Progenitor cell of endocrine pancreas (in vitro differentiated cells): Measurements from ENCODE around the gene MBLAC1. TPM values are rescaled to one million over a fixed set of nuclear protein-coding genes. Genes with fewer than 3 reads are reported as not detected.

Experiments
- DNase-seq: peaks from one replicate; pipeline ENCODE4 v3.0.0; 2021; ENCODE audit warnings: low spot score; ENCODE audit not compliant: unreplicated experiment
- H3K27ac Mint-ChIP-seq: 2 replicates; pipeline ENCODE4 v1.8.0; 2021; ENCODE audit warnings: mild to moderate bottlenecking, moderate library complexity, mixed read lengths
- H3K27me3 Mint-ChIP-seq: 2 replicates; pipeline ENCODE4 v1.8.0; 2021; ENCODE audit warnings: mixed read lengths
- H3K36me3 Mint-ChIP-seq: 2 replicates; pipeline ENCODE4 v1.8.0; 2022; ENCODE audit warnings: mixed read lengths; ENCODE audit not compliant: insufficient read depth
- H3K4me1 Mint-ChIP-seq: 2 replicates; pipeline ENCODE4 v1.8.0; 2021; ENCODE audit warnings: low read depth, mixed read lengths
- H3K4me3 Mint-ChIP-seq: 2 replicates; pipeline ENCODE4 v1.8.0; 2021; ENCODE audit warnings: low read depth, mild to moderate bottlenecking, moderate library complexity, mixed read lengths
- H3K9me3 Mint-ChIP-seq: 2 replicates; pipeline ENCODE4 v1.8.0; 2021; ENCODE audit warnings: low read depth, mixed read lengths
- total RNA-seq: library from RNA; stranded (reverse); gene quantifications from 2 replicates; pipeline ENCODE4 v1.2.1, GENCODE V29; 2021
- TF ChIP-seq, protein P1 (sequence below): fragments of 200-600 bp; sonication (generic); IDR thresholded peaks from one replicate; pipeline ENCODE4 v1.5.0; 2021; ENCODE audit warnings: antibody characterized with exemption, mild to moderate bottlenecking; ENCODE audit not compliant: unreplicated experiment

The MBLAC1 gene
- total RNA-seq, 1 donor from 2014 or later, result 1.6 TPM

DNA sequence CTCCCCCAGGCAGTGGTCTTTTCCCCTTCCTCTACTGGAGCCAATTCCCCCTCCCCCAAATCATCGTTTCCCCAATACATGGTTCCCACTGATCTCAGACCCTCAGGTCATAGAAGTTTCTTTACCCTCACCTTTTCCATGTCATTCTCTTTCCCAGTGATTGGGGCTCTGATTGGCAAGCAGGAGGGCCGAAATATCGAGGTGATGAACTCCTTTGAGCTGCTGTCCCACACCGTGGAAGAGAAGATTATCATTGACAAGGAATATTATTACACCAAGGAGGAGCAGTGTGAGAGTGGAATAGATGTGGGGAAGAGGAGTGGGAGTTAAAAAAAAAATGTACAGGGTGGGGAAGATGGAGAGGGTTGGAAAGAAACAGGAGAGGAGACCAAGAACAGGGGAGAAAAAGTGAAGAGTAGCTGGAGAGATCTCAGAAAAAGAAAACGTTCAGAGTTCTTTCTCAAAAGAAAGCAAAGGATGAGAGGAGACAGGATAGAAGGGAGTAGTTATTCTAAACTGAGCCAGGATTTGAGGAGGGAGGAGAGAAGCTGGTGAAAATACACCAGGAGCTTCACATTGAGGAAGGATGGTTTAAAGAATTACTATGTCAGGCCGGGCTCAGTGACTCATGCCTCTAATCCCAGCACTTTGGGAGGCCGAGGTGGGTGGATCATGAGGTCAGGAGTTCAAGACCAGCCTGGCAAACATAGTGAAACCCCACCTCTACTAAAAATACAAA is 37.1 kb upstream of the MBLAC1 start:
- TF ChIP-seq, protein P1, sequence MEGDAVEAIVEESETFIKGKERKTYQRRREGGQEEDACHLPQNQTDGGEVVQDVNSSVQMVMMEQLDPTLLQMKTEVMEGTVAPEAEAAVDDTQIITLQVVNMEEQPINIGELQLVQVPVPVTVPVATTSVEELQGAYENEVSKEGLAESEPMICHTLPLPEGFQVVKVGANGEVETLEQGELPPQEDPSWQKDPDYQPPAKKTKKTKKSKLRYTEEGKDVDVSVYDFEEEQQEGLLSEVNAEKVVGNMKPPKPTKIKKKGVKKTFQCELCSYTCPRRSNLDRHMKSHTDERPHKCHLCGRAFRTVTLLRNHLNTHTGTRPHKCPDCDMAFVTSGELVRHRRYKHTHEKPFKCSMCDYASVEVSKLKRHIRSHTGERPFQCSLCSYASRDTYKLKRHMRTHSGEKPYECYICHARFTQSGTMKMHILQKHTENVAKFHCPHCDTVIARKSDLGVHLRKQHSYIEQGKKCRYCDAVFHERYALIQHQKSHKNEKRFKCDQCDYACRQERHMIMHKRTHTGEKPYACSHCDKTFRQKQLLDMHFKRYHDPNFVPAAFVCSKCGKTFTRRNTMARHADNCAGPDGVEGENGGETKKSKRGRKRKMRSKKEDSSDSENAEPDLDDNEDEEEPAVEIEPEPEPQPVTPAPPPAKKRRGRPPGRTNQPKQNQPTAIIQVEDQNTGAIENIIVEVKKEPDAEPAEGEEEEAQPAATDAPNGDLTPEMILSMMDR, result no peak
- peaks cover 21% of the 10 kb centered on the region for H3K36me3 Mint-ChIP-seq
- peaks cover 9% of the 10 kb centered on the region for H3K4me1 Mint-ChIP-seq
- no peaks in the 10 kb centered on the region for H3K27me3 Mint-ChIP-seq
- no peak for DNase-seq
- no peaks in the 10 kb centered on the region for H3K9me3 Mint-ChIP-seq
- H3K27ac Mint-ChIP-seq, result peak overlapping the region; percentile 91
- peak overlapping the region; percentile 93 for H3K4me3 Mint-ChIP-seq

DNA sequence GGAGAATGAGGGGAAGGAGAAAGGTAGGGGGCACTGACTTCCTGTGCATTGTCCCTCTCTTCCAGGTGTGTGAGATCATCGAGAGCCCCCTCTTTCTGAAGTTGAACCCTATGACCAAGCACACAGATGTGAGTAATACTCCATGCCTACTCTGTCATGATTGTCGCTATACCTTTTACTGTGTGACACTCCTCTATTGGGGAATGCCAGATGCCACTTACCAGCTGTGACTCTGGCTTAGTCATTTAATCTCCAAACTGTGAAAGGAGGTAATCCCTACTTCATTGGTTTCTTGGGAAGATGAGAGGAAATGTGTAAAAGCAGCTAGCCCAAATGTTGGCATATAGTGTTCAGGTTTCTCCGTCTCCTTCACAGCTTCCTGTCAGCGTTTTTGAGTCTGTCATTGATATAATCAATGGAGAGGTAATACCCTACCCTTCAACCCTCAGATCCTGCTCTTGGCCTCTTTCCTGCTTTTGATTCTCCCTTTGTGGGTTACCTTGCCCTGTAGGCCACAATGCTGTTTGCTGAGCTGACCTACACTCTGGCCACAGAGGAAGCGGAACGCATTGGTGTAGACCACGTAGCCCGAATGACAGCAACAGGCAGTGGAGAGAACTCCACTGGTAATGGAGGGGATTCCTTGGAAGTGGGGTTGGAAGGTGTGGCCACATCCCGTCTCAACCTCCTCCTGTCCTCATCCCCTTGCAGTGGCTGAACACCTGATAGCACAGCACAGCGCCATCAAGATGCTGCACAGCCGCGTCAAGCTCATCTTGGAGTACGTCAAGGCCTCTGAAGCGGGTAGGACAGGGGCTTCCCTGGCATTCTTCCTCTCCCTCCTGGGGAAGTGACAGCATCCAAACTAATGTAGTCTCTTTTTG is 36.0 kb upstream of the MBLAC1 start:
- TF ChIP-seq, protein P1, result no peak
- no peaks in the 10 kb centered on the region for H3K9me3 Mint-ChIP-seq
- H3K4me1 Mint-ChIP-seq, result peaks cover 9% of the 10 kb centered on the region
- H3K36me3 Mint-ChIP-seq, result peaks cover 28% of the 10 kb centered on the region
- peak overlapping the region; percentile 43 for H3K27ac Mint-ChIP-seq
- no peak for DNase-seq
- peak overlapping the region; percentile 93 for H3K4me3 Mint-ChIP-seq
- no peaks in the 10 kb centered on the region for H3K27me3 Mint-ChIP-seq

DNA sequence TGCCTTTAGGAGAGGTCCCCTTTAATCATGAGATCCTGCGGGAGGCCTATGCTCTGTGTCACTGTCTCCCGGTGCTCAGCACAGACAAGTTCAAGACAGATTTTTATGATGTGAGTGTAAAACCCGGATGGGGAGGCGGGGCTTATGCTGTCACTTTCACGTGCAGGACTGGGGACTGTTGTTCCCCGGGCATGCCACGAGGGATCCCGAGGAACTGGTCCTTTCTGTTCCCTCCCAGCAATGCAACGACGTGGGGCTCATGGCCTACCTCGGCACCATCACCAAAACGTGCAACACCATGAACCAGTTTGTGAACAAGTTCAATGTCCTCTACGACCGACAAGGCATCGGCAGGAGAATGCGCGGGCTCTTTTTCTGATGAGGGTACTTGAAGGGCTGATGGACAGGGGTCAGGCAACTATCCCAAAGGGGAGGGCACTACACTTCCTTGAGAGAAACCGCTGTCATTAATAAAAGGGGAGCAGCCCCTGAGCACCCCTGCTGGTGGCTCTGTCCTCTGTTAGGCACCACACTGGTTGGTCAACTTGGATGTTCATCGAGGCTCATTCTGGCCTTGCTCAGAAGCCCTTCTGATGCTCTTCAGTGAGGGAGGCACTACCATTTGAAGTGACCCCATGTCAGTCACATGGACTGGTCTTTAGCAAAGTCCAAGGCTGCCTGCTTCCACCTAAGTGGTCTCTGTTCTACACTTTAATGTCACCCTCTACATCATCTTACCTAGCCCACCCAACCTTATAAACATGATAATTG is 35.2 kb upstream of the MBLAC1 start:
- H3K4me1 Mint-ChIP-seq, result peaks cover 9% of the 10 kb centered on the region
- no peak for DNase-seq
- peak overlapping the region; percentile 73 for H3K27ac Mint-ChIP-seq
- peaks cover 30% of the 10 kb centered on the region for H3K36me3 Mint-ChIP-seq
- H3K4me3 Mint-ChIP-seq, result no peak overlapping the region
- H3K9me3 Mint-ChIP-seq, result no peaks in the 10 kb centered on the region
- no peaks in the 10 kb centered on the region for H3K27me3 Mint-ChIP-seq
- TF ChIP-seq, protein P1, result no peak

DNA sequence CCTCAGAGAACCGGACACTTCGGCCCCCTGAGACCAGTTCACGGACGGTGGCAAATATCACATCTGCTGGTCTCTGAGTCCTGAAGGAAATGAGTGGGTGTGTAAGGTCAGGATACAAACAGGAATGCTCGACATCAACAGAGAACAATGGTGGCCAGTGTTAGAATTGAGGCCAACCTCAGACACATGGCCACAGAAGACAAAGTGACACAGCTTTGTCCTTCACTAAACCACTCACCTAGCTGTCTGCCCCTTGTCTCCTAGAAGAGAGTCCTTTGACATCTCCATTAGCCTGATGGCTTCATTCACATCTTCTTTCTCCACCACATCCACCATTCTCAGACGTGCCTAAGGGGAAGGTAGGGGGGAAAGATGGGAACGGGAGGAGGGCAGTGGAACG is 33.7 kb upstream of the MBLAC1 start:
- TF ChIP-seq, protein P1, result no peak
- no peaks in the 10 kb centered on the region for H3K9me3 Mint-ChIP-seq
- no peak overlapping the region for H3K4me3 Mint-ChIP-seq
- no peaks in the 10 kb centered on the region for H3K27me3 Mint-ChIP-seq
- H3K4me1 Mint-ChIP-seq, result peaks cover 13% of the 10 kb centered on the region
- H3K36me3 Mint-ChIP-seq, result peaks cover 41% of the 10 kb centered on the region
- peak overlapping the region; percentile 84 for H3K27ac Mint-ChIP-seq
- no peak for DNase-seq

DNA sequence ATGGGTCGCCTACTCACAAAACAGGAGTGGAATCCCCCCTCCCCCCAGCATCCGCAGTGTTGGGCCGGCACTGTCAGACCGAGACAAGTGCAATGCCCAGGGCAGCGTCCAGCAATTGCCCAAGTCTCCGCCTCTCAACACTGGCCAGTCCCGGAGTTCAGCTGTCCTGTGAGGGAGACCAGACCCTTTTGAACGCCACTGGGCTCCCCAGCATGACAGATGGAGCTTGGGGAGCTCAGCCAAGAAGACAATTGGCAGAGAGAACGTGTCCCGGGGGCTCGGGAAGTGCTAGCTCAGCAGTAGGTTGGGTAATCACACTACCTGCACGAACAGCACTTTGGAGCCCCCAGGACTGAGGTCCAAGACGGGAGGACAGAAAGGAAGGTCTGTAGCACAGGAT is 33.3 kb upstream of the MBLAC1 start:
- DNase-seq, result no peak
- no peaks in the 10 kb centered on the region for H3K27me3 Mint-ChIP-seq
- no peak overlapping the region for H3K4me3 Mint-ChIP-seq
- H3K4me1 Mint-ChIP-seq, result peaks cover 15% of the 10 kb centered on the region
- H3K36me3 Mint-ChIP-seq, result peaks cover 44% of the 10 kb centered on the region
- no peaks in the 10 kb centered on the region for H3K9me3 Mint-ChIP-seq
- peak overlapping the region; percentile 26 for H3K27ac Mint-ChIP-seq
- TF ChIP-seq, protein P1, result no peak
